GM13977 (cell line): ENCODE data around the gene CCDC91.

Source experiments
- DNase-seq: peaks from one replicate; pipeline ENCODE4 v3.0.0; 2012; ENCODE audit warnings: low spot score
- in situ Hi-C: fragments of 300-500 bp; cut with MboI; formaldehyde crosslinking; loops from one replicate; pipeline ENCODE4 v1.12.0; 2022; ENCODE audit warnings: low sequenced_read_pairs, low pct_unique_long_range_greater_than_20kb, mixed read lengths, inconsistent platforms; ENCODE audit not compliant: unreplicated experiment
- TF ChIP-seq, protein P1 (sequence below): IDR thresholded peaks from 2 replicates; pipeline ENCODE4 v1.5.1; 2012; ENCODE audit warnings: mild to moderate bottlenecking, control low read depth; ENCODE audit not compliant: insufficient read depth; ENCODE audit errors: extremely low read depth, missing control alignments

The CCDC91 gene

DNA sequence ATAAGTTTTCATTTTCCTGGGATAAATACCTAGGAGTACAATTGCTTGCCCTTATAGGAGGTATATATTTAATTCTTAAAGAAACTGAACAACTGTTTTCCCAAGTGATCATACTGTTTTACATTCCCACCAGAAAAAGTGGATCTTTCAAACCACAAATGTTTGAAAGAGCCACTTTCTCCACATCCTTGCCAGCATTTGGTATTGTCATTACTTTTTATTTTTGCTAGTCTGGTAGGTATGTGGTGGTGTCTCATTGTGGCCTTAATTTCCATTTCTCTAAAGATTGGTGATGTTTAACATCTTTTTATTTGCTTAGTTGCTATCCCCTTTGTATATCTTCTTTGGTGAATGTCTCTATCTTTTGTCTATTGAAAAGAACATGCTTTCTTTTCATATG is 50.6 kb downstream of the CCDC91 start:
- TF ChIP-seq, protein P1, sequence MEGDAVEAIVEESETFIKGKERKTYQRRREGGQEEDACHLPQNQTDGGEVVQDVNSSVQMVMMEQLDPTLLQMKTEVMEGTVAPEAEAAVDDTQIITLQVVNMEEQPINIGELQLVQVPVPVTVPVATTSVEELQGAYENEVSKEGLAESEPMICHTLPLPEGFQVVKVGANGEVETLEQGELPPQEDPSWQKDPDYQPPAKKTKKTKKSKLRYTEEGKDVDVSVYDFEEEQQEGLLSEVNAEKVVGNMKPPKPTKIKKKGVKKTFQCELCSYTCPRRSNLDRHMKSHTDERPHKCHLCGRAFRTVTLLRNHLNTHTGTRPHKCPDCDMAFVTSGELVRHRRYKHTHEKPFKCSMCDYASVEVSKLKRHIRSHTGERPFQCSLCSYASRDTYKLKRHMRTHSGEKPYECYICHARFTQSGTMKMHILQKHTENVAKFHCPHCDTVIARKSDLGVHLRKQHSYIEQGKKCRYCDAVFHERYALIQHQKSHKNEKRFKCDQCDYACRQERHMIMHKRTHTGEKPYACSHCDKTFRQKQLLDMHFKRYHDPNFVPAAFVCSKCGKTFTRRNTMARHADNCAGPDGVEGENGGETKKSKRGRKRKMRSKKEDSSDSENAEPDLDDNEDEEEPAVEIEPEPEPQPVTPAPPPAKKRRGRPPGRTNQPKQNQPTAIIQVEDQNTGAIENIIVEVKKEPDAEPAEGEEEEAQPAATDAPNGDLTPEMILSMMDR = no peak
- DNase-seq = no peak
- in situ Hi-C loops = no loop called here

GRCh38 chr12:28242129-28242495 is 51.9 kb downstream of the CCDC91 start:
- in situ Hi-C loops = no loop called here
- no peak for DNase-seq

GRCh38 chr12:28242496-28243309 is 52.4 kb downstream of the CCDC91 start:
- DNase-seq = no peak
- TF ChIP-seq, protein P1 = no peak

More at GRCh38 chr12:28242129-28242495, 51.9 kb downstream of the CCDC91 start:
- TF ChIP-seq, protein P1 = no peak

GRCh38 chr12:28243310-28243633 is 53.0 kb downstream of the CCDC91 start:
- TF ChIP-seq, protein P1 = no peak
- in situ Hi-C loops = no loop called here
- no peak for DNase-seq

More at GRCh38 chr12:28242496-28243309, 52.4 kb downstream of the CCDC91 start:
- in situ Hi-C loops = no loop called here

DNA sequence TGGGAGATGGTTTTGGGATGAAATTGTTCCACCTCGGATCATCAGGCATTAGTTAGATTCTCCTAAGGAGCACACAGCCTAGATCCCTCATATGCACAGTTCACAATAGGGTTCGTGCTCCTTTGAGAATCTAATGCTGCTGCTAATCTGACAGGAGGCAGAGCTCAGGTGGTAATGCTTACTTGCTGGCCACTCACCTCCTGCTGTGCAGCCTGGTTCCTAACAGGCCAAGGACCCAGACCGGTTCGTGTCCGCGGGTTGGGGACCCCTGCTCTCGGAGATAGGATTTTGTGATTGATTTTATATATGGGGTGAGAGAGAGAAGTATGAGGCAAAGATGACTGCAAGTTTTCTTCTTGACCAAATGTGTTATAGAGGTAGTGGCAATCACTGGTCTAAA is 57.5 kb downstream of the CCDC91 start:
- TF ChIP-seq, protein P1 = no peak
- DNase-seq = no peak
- in situ Hi-C loops = no loop called here

- in situ Hi-C loops = no loop called here
- no peak for DNase-seq
- TF ChIP-seq, protein P1 = no peak
Measured at GRCh38 chr12:28248555-28249145, 58.4 kb downstream of the CCDC91 start.
